Smooth muscle cell (in vitro differentiated cells): ENCODE results near the gene ACSF3. TPM values are rescaled to one million over a fixed set of nuclear protein-coding genes. Genes with fewer than 3 reads are reported as not detected.

Experiments
- DNase-seq: peaks from one replicate; lab custom pipeline; 2025; ENCODE audit not compliant: unreplicated experiment; lab: John Stamatoyannopoulos, UW
- H2AFZ ChIP-seq: fragments of 200-600 bp; sonication (generic); 2 replicates; pipeline ENCODE4 v1.6.0; 2016; ENCODE audit warnings: antibody characterized with exemption, low read depth, mild to moderate bottlenecking
- H3F3A ChIP-seq: fragments of 200-600 bp; sonication (generic); 2 replicates; pipeline ENCODE4 v1.6.0; 2017; ENCODE audit warnings: antibody characterized with exemption, low read depth
- H3K27ac ChIP-seq: fragments of 200-600 bp; sonication (generic); 2 replicates; pipeline ENCODE4 v1.5.1; 2016; ENCODE audit warnings: low read depth, mild to moderate bottlenecking
- H3K27me3 ChIP-seq: fragments of 200-600 bp; sonication (generic); 2 replicates; pipeline ENCODE4 v1.6.1; 2016; ENCODE audit warnings: low read depth, mild to moderate bottlenecking
- H3K36me3 ChIP-seq: fragments of 200-600 bp; sonication (generic); 2 replicates; pipeline ENCODE4 v1.5.1; 2016; ENCODE audit warnings: low read depth
- H3K4me1 ChIP-seq: fragments of 200-600 bp; sonication (generic); 2 replicates; pipeline ENCODE4 v1.5.1; 2016; ENCODE audit warnings: low read depth
- H3K4me2 ChIP-seq: fragments of 200-600 bp; sonication (generic); 2 replicates; pipeline ENCODE4 v1.6.0; 2016; ENCODE audit warnings: mild to moderate bottlenecking
- H3K4me3 ChIP-seq: fragments of 200-600 bp; sonication (generic); 2 replicates; pipeline ENCODE4 v1.5.1; 2016; ENCODE audit warnings: mild to moderate bottlenecking
- H3K79me2 ChIP-seq: fragments of 200-600 bp; sonication (generic); 2 replicates; pipeline ENCODE4 v1.6.0; 2016; ENCODE audit warnings: low read depth, mild to moderate bottlenecking
- H3K9ac ChIP-seq: fragments of 200-600 bp; sonication (generic); 2 replicates; pipeline ENCODE4 v1.6.0; 2016; ENCODE audit warnings: low read depth
- H3K9me3 ChIP-seq: fragments of 200-600 bp; sonication (generic); replicated peaks from 2 replicates; pipeline ENCODE4 v1.5.1; 2016; ENCODE audit warnings: low read depth
- H4K20me1 ChIP-seq: fragments of 200-600 bp; sonication (generic); 2 replicates; pipeline ENCODE4 v1.6.0; 2016; ENCODE audit warnings: low read depth
- WGBS: methylation state at CpG from one replicate; pipeline ENCODE4 v1.1.7; 2016; ENCODE audit warnings: low lambda C conversion rate; 5-methylcytosine and 5-hydroxymethylcytosine counted together
- polyA plus RNA-seq: library from polyadenylated mRNA; unstranded; fragments of >200 nt; fragmentation: Nextera tagmentation; extraction: Ambion mirVana; gene quantifications from 2 replicates; pipeline ENCODE4 v1.2.1, GENCODE V29; 2016
- total RNA-seq: library from RNA; depleted of rRNA; stranded (reverse); fragments of >200 nt; gene quantifications from 2 replicates; pipeline ENCODE4 v1.2.3, GENCODE V29; 2014
- TF ChIP-seq, protein P1 (sequence below): fragments of 200-600 bp; sonication (generic); IDR thresholded peaks from 2 replicates; pipeline ENCODE4 v1.5.1; 2017; ENCODE audit warnings: borderline replicate concordance, mild to moderate bottlenecking, antibody characterized with exemption; ENCODE audit not compliant: insufficient read depth, poor library complexity, severe bottlenecking

ACSF3 gene
- total and polyA plus RNA-seq, 2 experiments from 2014 or later, result 13.6 to 15.1 TPM

DNA sequence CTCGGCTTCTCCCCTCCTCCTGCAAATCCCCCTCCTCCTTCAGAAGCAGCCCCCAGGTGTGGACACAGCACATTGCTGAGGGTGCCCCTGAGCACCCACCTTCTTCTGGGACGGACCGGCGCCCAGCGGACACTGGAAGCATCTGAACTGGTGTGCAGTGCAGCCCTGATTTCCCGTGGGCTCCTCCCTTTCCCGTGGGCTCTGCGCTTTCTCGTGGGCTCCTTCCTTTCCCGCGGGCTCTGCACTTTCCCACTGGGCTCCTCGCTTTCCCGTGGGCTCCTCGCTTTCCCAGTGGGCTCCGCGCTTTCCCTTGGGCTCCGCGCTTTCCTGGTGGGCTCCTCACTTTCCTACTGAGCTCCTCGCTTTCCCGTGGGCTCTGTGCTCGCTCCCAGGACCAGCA lies 32.6 kb upstream of the ACSF3 start:
- Histone ChIP-seq H3K4me1 (no peaks in the 10 kb centered on the region), H3K4me3 (no peak overlapping the region)
- 88% methylated on average over 21 of the region's 21 CpGs for WGBS

DNA sequence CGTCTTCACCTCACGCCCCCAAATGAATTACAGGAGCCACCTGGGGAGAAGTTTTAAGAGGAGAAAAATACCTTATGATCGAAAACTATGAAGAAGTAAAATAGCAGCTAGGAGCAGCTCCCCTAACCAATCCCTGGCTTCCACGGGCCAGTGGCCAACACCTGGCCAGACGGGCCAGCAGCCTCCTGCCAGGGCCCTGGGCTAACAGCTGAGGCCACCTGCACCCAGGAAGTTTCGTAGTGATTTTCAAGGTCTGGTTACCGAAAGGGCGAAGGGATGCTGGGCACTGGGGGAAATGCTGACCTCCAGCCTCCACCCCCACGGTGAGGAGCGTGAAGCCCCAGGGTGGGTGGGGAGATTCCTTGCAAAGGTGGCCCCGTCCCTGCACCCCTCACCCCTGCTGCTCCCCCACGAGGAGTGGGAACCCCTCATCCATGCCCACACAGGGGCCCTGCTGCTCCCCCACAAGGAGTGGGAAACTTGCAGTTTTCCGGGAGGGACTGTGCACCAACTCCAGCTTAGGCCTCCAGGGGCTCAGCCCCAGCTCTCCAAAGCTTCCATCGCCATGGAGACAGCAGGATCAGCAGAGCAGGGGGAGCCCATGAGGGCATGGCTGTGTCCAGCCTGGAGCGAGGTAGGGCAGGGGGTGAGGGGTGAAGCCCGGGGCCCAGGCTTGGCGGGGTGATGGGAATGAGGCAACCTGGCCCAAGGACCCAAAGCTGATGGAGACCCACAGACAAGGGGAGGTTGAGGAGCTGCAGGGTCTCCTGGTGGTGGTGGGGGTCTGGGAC lies 31.9 kb upstream of the ACSF3 start:
- 84% methylated on average over 14 of the region's 17 CpGs for WGBS
- no peaks in the 10 kb centered on the region for H3K4me1 ChIP-seq
- no peaks in the 10 kb centered on the region for H3K79me2 ChIP-seq
- TF ChIP-seq, protein P1, sequence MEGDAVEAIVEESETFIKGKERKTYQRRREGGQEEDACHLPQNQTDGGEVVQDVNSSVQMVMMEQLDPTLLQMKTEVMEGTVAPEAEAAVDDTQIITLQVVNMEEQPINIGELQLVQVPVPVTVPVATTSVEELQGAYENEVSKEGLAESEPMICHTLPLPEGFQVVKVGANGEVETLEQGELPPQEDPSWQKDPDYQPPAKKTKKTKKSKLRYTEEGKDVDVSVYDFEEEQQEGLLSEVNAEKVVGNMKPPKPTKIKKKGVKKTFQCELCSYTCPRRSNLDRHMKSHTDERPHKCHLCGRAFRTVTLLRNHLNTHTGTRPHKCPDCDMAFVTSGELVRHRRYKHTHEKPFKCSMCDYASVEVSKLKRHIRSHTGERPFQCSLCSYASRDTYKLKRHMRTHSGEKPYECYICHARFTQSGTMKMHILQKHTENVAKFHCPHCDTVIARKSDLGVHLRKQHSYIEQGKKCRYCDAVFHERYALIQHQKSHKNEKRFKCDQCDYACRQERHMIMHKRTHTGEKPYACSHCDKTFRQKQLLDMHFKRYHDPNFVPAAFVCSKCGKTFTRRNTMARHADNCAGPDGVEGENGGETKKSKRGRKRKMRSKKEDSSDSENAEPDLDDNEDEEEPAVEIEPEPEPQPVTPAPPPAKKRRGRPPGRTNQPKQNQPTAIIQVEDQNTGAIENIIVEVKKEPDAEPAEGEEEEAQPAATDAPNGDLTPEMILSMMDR, result no peak
- H3K9me3 ChIP-seq, result no peaks in the 10 kb centered on the region
- H2AFZ ChIP-seq, result no peak overlapping the region
- no peak overlapping the region for H3K9ac ChIP-seq
- DNase-seq, result no peak
- no peaks in the 10 kb centered on the region for H4K20me1 ChIP-seq
- no peak overlapping the region for H3K4me2 ChIP-seq
- H3K36me3 ChIP-seq, result no peaks in the 10 kb centered on the region
- H3K27me3 ChIP-seq, result peaks cover 19% of the 10 kb centered on the region
- H3K4me3 ChIP-seq, result no peak overlapping the region
- no peaks in the 10 kb centered on the region for H3F3A ChIP-seq
- no peak overlapping the region for H3K27ac ChIP-seq

More for the DNA sequence above, 32.6 kb upstream of the ACSF3 start:
- H4K20me1 ChIP-seq, result no peaks in the 10 kb centered on the region
- H3K79me2 ChIP-seq, result no peaks in the 10 kb centered on the region
- DNase-seq, result no peak
- H3K27me3 ChIP-seq, result peaks cover 19% of the 10 kb centered on the region
- H3K36me3 ChIP-seq, result no peaks in the 10 kb centered on the region
- no peaks in the 10 kb centered on the region for H3K9me3 ChIP-seq
- H2AFZ ChIP-seq, result no peak overlapping the region
- no peak overlapping the region for H3K9ac ChIP-seq
- H3K4me2 ChIP-seq, result no peak overlapping the region
- TF ChIP-seq, protein P1, result no peak
- no peaks in the 10 kb centered on the region for H3F3A ChIP-seq
- H3K27ac ChIP-seq, result no peak overlapping the region

DNA sequence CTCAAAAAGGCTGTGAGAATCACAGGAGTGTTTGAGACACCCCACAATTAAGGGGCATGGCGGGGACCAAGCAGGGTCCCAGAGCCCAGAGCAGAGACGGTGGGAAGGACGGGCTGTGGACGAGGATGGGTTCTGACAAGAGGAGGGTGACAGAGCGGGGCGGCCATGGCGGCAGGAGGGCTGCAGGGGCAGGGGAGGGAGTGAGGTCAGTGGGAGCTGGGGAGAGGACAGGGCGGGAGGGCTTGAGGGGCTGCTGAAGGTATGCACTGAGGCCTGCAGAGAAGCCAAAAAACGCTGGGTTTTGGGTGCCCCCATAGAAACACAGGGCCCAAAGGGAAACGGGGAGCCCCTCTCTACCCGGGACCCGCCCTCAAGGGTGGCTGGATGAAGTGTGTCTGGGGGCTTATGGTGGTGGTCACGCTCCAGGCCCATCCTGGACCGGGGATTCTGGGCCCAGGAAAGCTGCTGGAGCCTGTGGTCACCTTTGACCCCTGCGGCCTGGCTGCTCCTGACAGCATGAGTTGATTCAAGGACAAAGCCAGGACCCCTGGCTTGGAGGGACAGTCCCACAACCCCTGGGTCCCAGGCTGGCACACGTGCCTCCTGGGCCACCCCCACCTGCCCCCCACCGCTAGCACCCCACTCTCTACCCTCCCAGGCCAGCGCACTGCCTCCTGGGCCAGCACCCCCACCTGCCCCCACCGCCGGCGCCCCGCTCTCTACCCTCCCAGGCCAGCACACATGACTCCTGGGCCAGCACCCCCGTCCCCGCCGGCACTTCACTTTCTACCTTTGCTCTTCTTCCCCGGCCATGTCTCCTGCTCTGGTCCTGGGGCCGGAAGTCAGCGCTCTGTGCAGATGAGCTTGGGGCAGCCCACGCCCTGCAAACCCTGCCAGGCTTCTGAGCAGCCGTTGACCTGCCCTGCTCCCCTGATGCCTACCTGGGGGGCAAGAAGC lies 31.0 kb upstream of the ACSF3 start:
- H3K4me1 ChIP-seq, result no peaks in the 10 kb centered on the region
- peaks cover 19% of the 10 kb centered on the region for H3K27me3 ChIP-seq
- no peak overlapping the region for H3K4me3 ChIP-seq
- H3K9me3 ChIP-seq, result no peaks in the 10 kb centered on the region
- DNase-seq, result no peak
- no peaks in the 10 kb centered on the region for H3K79me2 ChIP-seq
- 91% methylated on average over 18 of the region's 30 CpGs for WGBS
- no peak overlapping the region for H3K4me2 ChIP-seq
- H3K36me3 ChIP-seq, result no peaks in the 10 kb centered on the region
- H3K9ac ChIP-seq, result no peak overlapping the region
- H3K27ac ChIP-seq, result no peak overlapping the region
- H2AFZ ChIP-seq, result no peak overlapping the region
- no peaks in the 10 kb centered on the region for H4K20me1 ChIP-seq
- TF ChIP-seq, protein P1, result no peak
- no peaks in the 10 kb centered on the region for H3F3A ChIP-seq
